ENCODE data around the gene POLR3B.

DNA sequence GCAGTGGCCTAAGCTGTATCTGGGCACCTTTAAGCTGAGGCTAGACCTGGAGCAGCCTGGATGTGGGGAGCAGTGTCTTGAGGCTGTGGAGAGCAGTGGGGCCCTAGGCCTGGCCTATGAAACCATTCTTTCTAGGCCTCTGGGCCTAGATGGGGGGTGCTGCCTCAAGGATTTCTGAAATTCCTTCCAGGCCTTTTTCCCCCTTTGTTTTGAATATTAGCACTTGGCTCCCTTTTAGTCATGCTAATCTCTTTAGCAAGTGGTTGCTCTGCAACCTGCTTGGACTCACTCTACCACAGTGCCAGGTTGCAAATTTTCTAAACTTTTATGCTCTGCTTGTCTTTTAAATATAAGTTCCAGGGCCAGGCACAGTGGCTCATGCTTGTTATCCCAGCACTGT is 183.7 kb downstream of the POLR3B start:
- TF ChIP-seq POLR2AphosphoS5 (IDR thresholded peaks at IDR 0.05; ENCODE audit: low read depth) (no peak), CTCF (IDR thresholded peaks at IDR 0.05; ENCODE audit: insufficient read depth, low read length) (no peak), GABPA (IDR thresholded peaks at IDR 0.05; ENCODE audit: low read depth) (no peak), SPI1 (IDR thresholded peaks at IDR 0.05; ENCODE audit: borderline replicate concordance, low read depth) (no peak)
- TF ChIP-seq, protein P1, sequence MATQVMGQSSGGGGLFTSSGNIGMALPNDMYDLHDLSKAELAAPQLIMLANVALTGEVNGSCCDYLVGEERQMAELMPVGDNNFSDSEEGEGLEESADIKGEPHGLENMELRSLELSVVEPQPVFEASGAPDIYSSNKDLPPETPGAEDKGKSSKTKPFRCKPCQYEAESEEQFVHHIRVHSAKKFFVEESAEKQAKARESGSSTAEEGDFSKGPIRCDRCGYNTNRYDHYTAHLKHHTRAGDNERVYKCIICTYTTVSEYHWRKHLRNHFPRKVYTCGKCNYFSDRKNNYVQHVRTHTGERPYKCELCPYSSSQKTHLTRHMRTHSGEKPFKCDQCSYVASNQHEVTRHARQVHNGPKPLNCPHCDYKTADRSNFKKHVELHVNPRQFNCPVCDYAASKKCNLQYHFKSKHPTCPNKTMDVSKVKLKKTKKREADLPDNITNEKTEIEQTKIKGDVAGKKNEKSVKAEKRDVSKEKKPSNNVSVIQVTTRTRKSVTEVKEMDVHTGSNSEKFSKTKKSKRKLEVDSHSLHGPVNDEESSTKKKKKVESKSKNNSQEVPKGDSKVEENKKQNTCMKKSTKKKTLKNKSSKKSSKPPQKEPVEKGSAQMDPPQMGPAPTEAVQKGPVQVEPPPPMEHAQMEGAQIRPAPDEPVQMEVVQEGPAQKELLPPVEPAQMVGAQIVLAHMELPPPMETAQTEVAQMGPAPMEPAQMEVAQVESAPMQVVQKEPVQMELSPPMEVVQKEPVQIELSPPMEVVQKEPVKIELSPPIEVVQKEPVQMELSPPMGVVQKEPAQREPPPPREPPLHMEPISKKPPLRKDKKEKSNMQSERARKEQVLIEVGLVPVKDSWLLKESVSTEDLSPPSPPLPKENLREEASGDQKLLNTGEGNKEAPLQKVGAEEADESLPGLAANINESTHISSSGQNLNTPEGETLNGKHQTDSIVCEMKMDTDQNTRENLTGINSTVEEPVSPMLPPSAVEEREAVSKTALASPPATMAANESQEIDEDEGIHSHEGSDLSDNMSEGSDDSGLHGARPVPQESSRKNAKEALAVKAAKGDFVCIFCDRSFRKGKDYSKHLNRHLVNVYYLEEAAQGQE (IDR thresholded peaks at IDR 0.05; ENCODE audit: insufficient replicate concordance, low read depth), result no peak
